NB4 (cell line): ENCODE results near the gene CDC26.

ENCODE experiments used
- DNase-seq: peaks from one replicate; pipeline ENCODE4 v3.0.0; 2010; ENCODE audit warnings: low read depth
- H3K4me3 ChIP-seq: one replicate; pipeline ENCODE4 v1.5.1; 2011; ENCODE audit warnings: mild to moderate bottlenecking, low read depth, low read length, moderate library complexity
- MYC ChIP-seq: IDR thresholded peaks from 2 replicates; pipeline ENCODE4 v1.6.1; 2011; ENCODE audit warnings: low read depth, low read length
- POLR2A ChIP-seq: IDR thresholded peaks from 2 replicates; pipeline ENCODE4 v1.6.1; 2011; ENCODE audit warnings: mild to moderate bottlenecking; ENCODE audit not compliant: insufficient read length; ENCODE audit errors: extremely low read depth
- TF ChIP-seq, protein P1 (sequence below): IDR thresholded peaks from one replicate; pipeline ENCODE4 v1.5.1; 2012; ENCODE audit warnings: low read depth, low read length
- TF ChIP-seq, protein P2 (sequence below): IDR thresholded peaks from 2 replicates; pipeline ENCODE4 v1.6.1; 2011; ENCODE audit warnings: low read depth, low read length

CDC26 gene

DNA sequence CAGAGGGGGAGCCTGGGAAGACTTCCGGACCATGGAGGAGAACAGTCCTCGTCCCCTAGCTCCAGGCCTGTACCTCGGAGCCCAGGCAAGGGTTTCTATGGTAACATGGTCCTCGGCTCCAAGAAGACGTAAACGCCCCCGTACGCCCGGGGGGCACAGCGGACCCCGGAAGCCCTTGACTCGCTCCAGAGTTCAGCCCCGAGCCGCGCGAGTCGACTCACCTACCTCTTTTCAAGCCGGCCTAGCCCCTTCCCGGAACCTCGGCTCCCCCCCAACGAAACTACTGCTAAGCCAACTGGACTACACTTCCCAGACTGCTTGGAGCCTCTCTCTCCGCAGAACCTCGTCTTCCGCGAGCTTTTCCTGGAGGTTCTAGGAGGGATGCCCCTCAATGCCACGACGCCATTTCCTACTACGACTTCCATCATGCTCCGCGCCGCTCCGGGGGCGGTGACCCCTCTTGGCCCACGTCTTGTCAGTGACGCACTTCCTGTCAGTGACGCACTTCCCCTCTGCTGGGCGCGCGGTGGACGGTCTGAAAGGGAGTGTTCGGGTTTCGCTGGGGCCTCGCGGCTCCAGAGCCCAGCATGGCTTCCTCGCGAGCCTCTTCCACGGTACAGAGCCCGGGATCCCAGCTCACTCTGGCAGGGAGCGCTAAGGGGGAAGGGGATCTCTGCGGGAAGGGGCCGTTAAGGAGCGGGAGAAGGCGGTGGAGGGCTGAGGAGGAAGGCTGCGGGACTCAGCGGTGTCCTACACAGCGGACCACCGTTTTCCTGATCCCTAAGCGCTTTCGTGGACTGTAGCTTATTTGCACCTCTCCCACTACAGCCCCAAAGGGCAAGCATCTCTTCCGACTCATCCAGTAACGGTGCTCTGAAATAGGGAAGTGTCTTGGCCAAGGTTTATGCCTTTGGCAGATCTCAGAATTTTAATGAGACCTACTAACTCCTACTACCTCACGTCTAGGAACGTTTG, at the start of gene CDC26, which contains the start of gene PRPF4:
Gene CDC26, minus strand, starts transcription at position 416 of the 975 bp plus-strand sequence. CDS start 3,065 bp downstream, outside the sequence.
Gene PRPF4, plus strand, starts transcription at position 502 of the 975 bp plus-strand sequence. Its CDS starts 86 bp downstream, at position 588.
- H3K4me3 ChIP-seq, result peak within 1 kb of the TSS; percentile 88
- TF ChIP-seq, protein P1, sequence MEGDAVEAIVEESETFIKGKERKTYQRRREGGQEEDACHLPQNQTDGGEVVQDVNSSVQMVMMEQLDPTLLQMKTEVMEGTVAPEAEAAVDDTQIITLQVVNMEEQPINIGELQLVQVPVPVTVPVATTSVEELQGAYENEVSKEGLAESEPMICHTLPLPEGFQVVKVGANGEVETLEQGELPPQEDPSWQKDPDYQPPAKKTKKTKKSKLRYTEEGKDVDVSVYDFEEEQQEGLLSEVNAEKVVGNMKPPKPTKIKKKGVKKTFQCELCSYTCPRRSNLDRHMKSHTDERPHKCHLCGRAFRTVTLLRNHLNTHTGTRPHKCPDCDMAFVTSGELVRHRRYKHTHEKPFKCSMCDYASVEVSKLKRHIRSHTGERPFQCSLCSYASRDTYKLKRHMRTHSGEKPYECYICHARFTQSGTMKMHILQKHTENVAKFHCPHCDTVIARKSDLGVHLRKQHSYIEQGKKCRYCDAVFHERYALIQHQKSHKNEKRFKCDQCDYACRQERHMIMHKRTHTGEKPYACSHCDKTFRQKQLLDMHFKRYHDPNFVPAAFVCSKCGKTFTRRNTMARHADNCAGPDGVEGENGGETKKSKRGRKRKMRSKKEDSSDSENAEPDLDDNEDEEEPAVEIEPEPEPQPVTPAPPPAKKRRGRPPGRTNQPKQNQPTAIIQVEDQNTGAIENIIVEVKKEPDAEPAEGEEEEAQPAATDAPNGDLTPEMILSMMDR, result no peak
- TF ChIP-seq, protein P2, sequence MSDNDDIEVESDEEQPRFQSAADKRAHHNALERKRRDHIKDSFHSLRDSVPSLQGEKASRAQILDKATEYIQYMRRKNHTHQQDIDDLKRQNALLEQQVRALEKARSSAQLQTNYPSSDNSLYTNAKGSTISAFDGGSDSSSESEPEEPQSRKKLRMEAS, result peak; percentile 61
- TF ChIP-seq POLR2A, result peak; percentile 98
- peak; percentile 79 for TF ChIP-seq MYC
- DNase-seq, result peak; percentile 98

DNA sequence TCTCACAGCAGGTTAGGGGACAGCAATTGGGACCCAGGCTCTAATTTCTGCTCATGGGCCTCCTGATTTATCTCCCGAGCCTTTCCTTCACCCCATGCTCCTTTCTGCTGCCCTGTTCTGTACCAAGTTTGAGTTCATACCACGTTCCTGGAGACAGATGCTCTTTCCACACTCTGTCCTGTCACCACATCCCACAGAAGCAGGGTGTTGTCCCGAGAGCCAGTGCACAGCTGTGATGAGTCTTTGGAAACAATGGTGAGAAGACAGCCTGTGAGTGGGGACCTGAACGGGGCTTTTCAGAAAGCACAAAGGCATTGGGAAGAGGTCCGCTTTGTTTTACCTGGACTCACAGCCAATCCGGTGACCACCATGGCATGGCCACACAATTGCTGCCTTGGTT, 47.3 kb upstream of the CDC26 start:
- no peak for DNase-seq
- H3K4me3 ChIP-seq, result no peak overlapping the region
- TF ChIP-seq, protein P2, result no peak
- TF ChIP-seq, protein P1, result no peak
- TF ChIP-seq POLR2A (no peak), MYC (no peak)

DNA sequence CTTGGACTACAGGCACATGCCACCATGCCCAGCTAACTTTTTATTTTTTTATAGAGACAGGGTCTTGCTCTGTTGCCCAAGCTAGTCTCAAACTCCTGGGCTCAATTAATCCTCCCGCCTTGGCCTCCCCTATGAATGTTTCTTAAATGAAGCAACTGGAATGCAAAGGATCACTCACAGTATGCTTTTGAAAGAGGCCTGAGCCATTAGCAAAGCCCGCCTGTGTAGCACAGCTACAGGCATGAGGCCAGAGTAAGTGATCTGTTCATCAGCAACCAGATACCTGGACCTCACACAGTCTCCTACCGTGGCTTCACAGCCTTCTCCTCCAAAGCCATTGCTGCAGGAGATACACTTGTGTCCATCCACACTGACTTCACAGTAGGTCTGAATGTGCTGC, 44.7 kb upstream of the CDC26 start:
- TF ChIP-seq MYC (no peak), POLR2A (no peak)
- TF ChIP-seq, protein P1, result no peak
- TF ChIP-seq, protein P2, result no peak
- no peak overlapping the region for H3K4me3 ChIP-seq
- no peak for DNase-seq

DNA sequence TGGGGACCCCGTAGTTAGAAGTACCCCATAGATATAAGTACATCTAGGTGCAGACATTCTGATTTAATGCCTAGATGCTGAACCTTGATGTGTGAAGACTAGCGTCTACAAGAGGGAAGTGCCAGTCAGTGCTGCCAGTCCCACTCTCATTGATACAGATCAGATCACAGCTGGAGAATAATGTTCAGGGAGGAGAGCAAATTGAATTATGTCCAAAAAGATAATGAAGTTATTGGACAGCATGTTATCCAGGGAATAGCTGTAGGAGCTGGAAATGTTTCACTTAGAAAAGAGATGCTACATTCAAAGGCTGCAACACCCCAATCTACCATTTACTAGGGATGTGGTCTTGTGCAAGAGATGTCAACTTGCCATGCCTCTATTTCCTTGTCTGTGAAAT, 43.7 kb upstream of the CDC26 start:
- TF ChIP-seq POLR2A (no peak), MYC (no peak)
- TF ChIP-seq, protein P1, result no peak
- TF ChIP-seq, protein P2, result no peak
- no peak overlapping the region for H3K4me3 ChIP-seq
- no peak for DNase-seq

DNA sequence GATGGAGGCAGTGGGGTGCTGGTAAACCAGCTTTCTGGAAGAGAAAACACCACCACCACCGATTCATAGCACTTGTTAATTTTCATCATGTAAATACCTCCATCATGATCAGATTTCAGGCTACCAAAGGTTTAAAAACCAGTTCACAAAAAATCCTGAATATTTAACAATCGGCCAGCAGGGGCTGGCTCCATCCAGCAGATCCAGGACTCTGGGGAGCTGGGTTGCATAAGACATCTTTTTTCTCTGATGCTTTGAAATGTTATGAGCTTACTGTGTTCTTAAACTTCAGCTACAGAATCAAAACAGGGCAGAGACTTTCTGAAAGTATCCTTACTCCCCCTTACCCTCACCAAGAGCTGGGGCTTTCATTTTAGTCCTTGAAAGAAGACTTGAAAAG, 42.4 kb upstream of the CDC26 start:
- H3K4me3 ChIP-seq, result no peak overlapping the region
- no peak for DNase-seq
- TF ChIP-seq MYC (no peak), POLR2A (no peak)
- TF ChIP-seq, protein P1, result no peak
- TF ChIP-seq, protein P2, result no peak
